Fibroblast of lung (primary cell): ENCODE results near the gene SRGAP2B.
"Not testable (repeated sequence)": the region's sequence is repeated elsewhere in the genome, so short reads cannot be mapped to it uniquely, and the experiment has no call there.

Experiments
- EZH2 ChIP-seq: IDR thresholded peaks from 2 replicates; pipeline ENCODE4 v1.5.1; 2012; ENCODE audit warnings: low read length, control low read depth, mild to moderate bottlenecking; ENCODE audit errors: missing control alignments
- TF ChIP-seq, protein P1 (sequence below), 2 donors: IDR thresholded peaks in 1 of 2; conservative IDR thresholded peaks in 1 of 2; 1 replicate in 1 of 2; 2 replicates in 1 of 2; pipeline ENCODE4 v1.5.1; 2011 to 2012; ENCODE audit warnings: low read length in 2 of 2, control low read depth in 1 of 2, inconsistent platforms in 1 of 2, low read depth in 1 of 2, mild to moderate bottlenecking in 1 of 2

DNA sequence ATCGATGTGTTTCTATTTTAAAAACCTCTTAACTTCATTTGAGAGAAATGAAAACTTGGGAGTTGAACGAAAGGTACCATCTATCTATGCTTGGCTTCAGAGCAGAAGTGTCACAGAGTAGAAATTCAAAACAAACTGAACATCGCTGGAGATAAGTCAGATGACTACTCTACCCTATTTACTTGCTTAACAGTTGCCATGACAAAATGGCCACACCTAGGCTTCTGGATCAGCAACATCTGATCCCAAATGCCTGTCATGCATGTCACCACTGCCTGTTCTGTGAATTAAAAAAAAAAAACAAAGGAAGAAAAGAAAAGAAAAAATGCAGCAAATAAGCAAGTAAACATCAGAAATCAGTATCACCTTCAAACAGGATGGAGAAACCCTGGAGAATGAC lies 181.7 kb downstream of the SRGAP2B start:
- TF ChIP-seq, protein P1, sequence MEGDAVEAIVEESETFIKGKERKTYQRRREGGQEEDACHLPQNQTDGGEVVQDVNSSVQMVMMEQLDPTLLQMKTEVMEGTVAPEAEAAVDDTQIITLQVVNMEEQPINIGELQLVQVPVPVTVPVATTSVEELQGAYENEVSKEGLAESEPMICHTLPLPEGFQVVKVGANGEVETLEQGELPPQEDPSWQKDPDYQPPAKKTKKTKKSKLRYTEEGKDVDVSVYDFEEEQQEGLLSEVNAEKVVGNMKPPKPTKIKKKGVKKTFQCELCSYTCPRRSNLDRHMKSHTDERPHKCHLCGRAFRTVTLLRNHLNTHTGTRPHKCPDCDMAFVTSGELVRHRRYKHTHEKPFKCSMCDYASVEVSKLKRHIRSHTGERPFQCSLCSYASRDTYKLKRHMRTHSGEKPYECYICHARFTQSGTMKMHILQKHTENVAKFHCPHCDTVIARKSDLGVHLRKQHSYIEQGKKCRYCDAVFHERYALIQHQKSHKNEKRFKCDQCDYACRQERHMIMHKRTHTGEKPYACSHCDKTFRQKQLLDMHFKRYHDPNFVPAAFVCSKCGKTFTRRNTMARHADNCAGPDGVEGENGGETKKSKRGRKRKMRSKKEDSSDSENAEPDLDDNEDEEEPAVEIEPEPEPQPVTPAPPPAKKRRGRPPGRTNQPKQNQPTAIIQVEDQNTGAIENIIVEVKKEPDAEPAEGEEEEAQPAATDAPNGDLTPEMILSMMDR (conservative IDR thresholded peaks at IDR 0.05 in 1 of 2, IDR thresholded peaks at IDR 0.05 in 1 of 2; ENCODE audit: low read depth in 1 of 2, low read length in 2 of 2), result not testable (repeated sequence)
- TF ChIP-seq EZH2, result not testable (repeated sequence)
